Heart right ventricle (tissue), 16 donors: ENCODE measurements around the gene TMEM107. TPM values are rescaled to one million over a fixed set of nuclear protein-coding genes. Genes with fewer than 3 reads are reported as not detected.
A peak's percentile ranks its signal among the peaks of the same experiment; 100 is the strongest.

Source experiments
- ATAC-seq, 8 donors: fragments of 200-7000 bp; cut with Tn5 transposase; one replicate each; pipeline ENCODE4 v1.9.1; 2020; ENCODE audit warnings: mild to moderate bottlenecking in 8 of 8, moderate library complexity in 8 of 8, moderate number of reproducible peaks in 1 of 8
- DNase-seq, 2 donors: peaks; one replicate each; pipeline ENCODE4 v3.0.0-alpha.2; 2020
- H3K27ac ChIP-seq, 10 donors: fragments of 200-600 bp; sonication (generic) in 2 of 10; one replicate each; pipeline versions ENCODE4 v1.5.0 to v1.8.0; 2020 to 2022; ENCODE audit warnings: mild to moderate bottlenecking in 3 of 10
- H3K27me3 ChIP-seq, 7 donors: fragments of 200-600 bp; one replicate each; pipeline ENCODE4 v1.8.0; 2021 to 2022; ENCODE audit warnings: mild to moderate bottlenecking in 2 of 7
- H3K36me3 ChIP-seq, 9 donors: fragments of 200-600 bp; sonication (generic) in 1 of 9; one replicate each; pipeline versions ENCODE4 v1.5.0 to v1.8.0; 2020 to 2022; ENCODE audit warnings: mild to moderate bottlenecking in 2 of 9
- H3K4me1 ChIP-seq, 9 donors: fragments of 200-600 bp; sonication (generic) in 1 of 9; one replicate each; pipeline versions ENCODE4 v1.5.0 to v1.8.0; 2020 to 2022; ENCODE audit warnings: mild to moderate bottlenecking in 4 of 9
- H3K4me3 ChIP-seq, 10 donors: fragments of 200-600 bp; sonication (generic) in 2 of 10; one replicate each; pipeline versions ENCODE4 v1.5.0 to v1.8.0; 2020 to 2022; ENCODE audit warnings: mild to moderate bottlenecking in 7 of 10, moderate library complexity in 2 of 10
- H3K9me3 ChIP-seq, 11 donors: fragments of 200-600 bp in 10 of 11; sonication (generic) in 2 of 11; one replicate each; pipeline versions ENCODE4 v1.5.0 to v1.8.0; 2013 to 2022; ENCODE audit warnings: mild to moderate bottlenecking in 2 of 11, control low read depth in 1 of 11, moderate library complexity in 1 of 11
- WGBS, 2 donors: extraction: QIAGEN DNeasy Blood & Tissue Kit; methylation state at CpG; one replicate each; pipeline ENCODE4 v1.1.7; 2013; ENCODE audit warnings: inconsistent platforms in 1 of 2; 5-methylcytosine and 5-hydroxymethylcytosine counted together
- intact Hi-C, 10 donors: fragments of 100-400 bp; cut with DNase I; formaldehyde crosslinking; loops; one replicate each; pipeline versions ENCODE4 v1.11.1 to v1.14.2; 2022
- long read RNA-seq, 3 donors: library from polyadenylated mRNA; unstranded; transcript quantifications; one replicate each; pipeline ENCODE4 v2.0.0, GENCODE V29; 2020 to 2021
- polyA plus RNA-seq, 2 donors: library from polyadenylated mRNA; stranded (reverse); fragments of 200-250 nt; gene quantifications; one replicate each; pipeline ENCODE4 v1.2.3, GENCODE V29; 2013
- total RNA-seq, 10 donors: library from RNA; stranded (reverse); fragmentation: NEBNext Ultra II Directional in 3 of 10; extraction: Animal tissue kit (Norgen Biotek cat#: 25700) in 3 of 10; gene quantifications; one replicate each; pipeline versions ENCODE4 v1.2.1 to v1.2.4, GENCODE V29; 2021 to 2023
- TF ChIP-seq, protein P1 (sequence below), 9 donors: fragments of 200-600 bp; sonication (generic) in 2 of 9; IDR thresholded peaks; one replicate each; pipeline versions ENCODE4 v1.5.0 to v1.8.0; 2021 to 2022; ENCODE audit warnings: antibody characterized with exemption in 9 of 9, mild to moderate bottlenecking in 5 of 9, moderate library complexity in 1 of 9
- donor health status: Arrhythmogenic right ventricular cardiomyopathy.
- donor health status: ischemic (EF 13 %, LVEDD 7.1; RV severe dilation, severe dysfunction).
- donor health status: healthy with polysubstance abuse.
- donor health status: DM: no; HTN: yes; CAD: no.
- donor health status: DM: no; HTN: no; CAD: no.
- donor health status: ischemic (EF 25% LVEDD 6.9; RV normal size, moderate dysfunction).
- donor health status: ischemic (EF 25% LVEDD 5.7; RV mildly dilated, moderate dysfunction).
- donor health status: healthy.
- donor health status: DM: yes; HTN: yes; CAD: no.
- donor health status: Ischemic cardiomyopathy.
- donor health status: ischemic (EF 35%, LVEDD 5.7; RV mildly dilated, moderate dysfunction).
- donor health status: nonischemic (EF 11% LVEDD 7.7; RV severe dilation, severe dysfunction).
- donor health status: DM: yes; HTN: yes; CAD: no.
- donor health status: PGD.
- donor health status: ischemic (EF 29% LVEDD 5.4; RV normal size, mild dysfunction).
- donor health status: nonischemic (EF 23%, LVEDD 6.1; RV moderate dilation, normal function).

The TMEM107 gene
- total RNA-seq (10 to 100 TPM in 1 of 10 donors, 1 to 10 TPM in 9; 5.2 to 15.2 (median 7.3) TPM), polyA plus RNA-seq (1 to 10 TPM; 4.5 to 7.8 TPM)
- long read RNA-seq, donor 1, transcript TMEM107-204 (5 exons, 747 nt) = major isoform, 6 of 8 reads
- long read RNA-seq, donor 1, partial matches to known transcripts = 0 of 8 reads
- long read RNA-seq, donor 1, other reads (novel, unspliced or antisense) = 1 of 8 reads
- long read RNA-seq, donor 2, partial matches to known transcripts = 0 of 8 reads
- long read RNA-seq, donor 2, other reads (novel, unspliced or antisense) = 3 of 8 reads
- long read RNA-seq, donor 3, partial matches to known transcripts = 0 of 1 reads
- long read RNA-seq, donor 3, other reads (novel, unspliced or antisense) = 0 of 1 reads

DNA sequence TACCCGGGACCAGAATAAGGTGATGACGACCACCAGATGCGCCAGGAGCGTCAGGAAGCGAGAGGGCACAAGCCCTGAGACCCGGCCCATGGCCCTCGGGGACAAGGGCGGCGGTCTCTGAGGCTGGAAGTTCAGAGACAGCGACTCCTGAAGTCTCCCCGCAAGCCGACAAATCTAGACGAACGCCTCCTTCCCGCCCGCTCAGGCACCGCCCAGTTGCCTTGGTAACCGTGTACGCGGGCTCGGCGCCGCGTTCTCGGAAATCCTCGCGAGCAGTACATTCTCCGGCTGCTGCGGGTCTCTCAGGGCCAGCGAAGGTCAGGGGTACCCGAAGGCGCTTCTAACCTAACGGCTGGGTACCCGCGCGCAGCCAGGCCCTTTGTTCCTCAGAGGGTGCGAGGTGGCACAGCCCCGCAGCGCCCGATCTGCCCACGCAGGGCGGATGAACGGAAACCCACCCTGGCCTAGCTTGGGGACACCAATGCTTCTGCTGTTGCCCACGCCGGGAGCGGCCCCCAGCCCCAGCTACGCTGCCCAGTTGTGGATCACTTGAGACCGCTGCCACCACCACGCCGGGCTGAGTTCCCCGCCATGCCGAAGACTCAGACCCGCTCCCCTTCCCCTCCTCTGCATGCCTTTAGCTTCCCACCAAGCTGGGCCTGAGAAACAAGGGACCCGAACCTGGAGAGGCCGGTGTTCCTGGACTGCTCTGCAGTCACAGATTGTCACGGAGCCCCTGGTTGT lies at the start of gene TMEM107:
TSS of gene TMEM107 (minus strand) at position 184 of the 744 bp plus-strand sequence. CDS start at position 90, 94 bp downstream.
- intact Hi-C loops = no loop called here
- WGBS, 2 donors = 1% methylated on average over 56 of the region's 56 CpGs
- peaks cover 11 to 43% (median 27%) of the 10 kb centered on the region in 9 donors for H3K4me1 ChIP-seq

DNA sequence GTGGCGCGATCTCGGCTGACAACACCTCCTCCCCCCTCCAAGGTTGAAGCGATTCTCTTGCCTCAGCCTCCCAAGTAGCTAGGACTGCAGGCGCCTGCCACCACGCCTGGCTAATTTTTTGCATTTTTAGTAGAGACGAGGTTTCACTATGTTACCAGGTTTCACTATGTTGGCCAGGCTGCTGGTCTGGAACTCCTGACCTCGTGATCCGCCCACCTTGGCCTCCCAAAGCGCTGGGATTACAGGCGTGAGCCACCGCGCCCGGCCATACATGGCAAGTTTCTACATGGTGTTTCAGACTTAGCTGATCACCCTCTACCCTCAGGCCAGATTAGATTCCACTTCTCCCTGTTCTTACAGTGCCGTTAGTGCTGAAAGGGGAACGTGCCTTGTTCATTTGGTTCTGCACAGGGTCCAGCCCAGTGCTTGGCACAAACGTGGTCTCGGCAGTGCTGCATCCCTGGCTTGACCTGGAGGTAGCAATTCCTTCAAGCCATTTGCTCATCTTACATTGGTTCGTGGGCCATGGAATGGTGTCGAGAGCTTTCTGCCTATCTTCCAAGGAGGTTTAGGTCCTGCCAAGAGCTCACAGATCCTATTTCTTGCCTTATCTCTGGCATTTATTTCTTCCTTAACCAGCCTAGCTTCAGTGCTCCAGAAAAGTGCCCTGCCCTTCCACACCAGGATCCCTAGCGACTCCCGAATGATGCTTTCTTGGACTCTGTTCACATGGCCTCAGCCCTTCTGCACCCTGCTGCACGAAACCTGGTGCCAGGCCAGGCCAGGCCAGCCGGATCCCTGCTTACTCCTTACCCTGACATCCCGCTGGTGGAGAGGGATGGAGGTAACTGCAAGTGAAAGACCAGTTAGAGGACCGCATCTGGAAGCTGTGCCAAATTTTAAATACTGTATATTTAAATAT lies 49.0 kb upstream of the TMEM107 start:
- H3K4me1 ChIP-seq = peaks cover 7 to 65% (median 18%) of the 10 kb centered on the region in 9 donors
- DNase-seq = no peak
- WGBS, 2 donors = 93% methylated on average over 26 of the region's 26 CpGs
- peak overlapping the region in 1 of 10 donors; percentile 73 for H3K27ac ChIP-seq
- intact Hi-C loops = loop anchor here in 5 of 10 donors (5.0 to 10.0 kb wide), 6 partner anchors 38 to 150 kb away; partner anchors contain the start of genes HES7 (in 1 of the 5), KRABD2 (in 1 of the 5) and SLC25A35 (in 1 of the 5)
- no peak for ATAC-seq
- peaks cover 0 to 31% (median 25%) of the 10 kb centered on the region in 9 donors for H3K36me3 ChIP-seq
- H3K4me3 ChIP-seq = no peak overlapping the region
- no peaks in the 10 kb centered on the region for H3K27me3 ChIP-seq
- TF ChIP-seq, protein P1, sequence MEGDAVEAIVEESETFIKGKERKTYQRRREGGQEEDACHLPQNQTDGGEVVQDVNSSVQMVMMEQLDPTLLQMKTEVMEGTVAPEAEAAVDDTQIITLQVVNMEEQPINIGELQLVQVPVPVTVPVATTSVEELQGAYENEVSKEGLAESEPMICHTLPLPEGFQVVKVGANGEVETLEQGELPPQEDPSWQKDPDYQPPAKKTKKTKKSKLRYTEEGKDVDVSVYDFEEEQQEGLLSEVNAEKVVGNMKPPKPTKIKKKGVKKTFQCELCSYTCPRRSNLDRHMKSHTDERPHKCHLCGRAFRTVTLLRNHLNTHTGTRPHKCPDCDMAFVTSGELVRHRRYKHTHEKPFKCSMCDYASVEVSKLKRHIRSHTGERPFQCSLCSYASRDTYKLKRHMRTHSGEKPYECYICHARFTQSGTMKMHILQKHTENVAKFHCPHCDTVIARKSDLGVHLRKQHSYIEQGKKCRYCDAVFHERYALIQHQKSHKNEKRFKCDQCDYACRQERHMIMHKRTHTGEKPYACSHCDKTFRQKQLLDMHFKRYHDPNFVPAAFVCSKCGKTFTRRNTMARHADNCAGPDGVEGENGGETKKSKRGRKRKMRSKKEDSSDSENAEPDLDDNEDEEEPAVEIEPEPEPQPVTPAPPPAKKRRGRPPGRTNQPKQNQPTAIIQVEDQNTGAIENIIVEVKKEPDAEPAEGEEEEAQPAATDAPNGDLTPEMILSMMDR (IDR thresholded peaks at IDR 0.05) = no peak
- no peaks in the 10 kb centered on the region for H3K9me3 ChIP-seq

More for the DNA sequence above, at the start of gene TMEM107:
- peak within 1 kb of the TSS; percentile 29 to 87 (median 71) for H3K4me3 ChIP-seq
- H3K9me3 ChIP-seq = no peaks in the 10 kb centered on the region
- H3K27me3 ChIP-seq = no peaks in the 10 kb centered on the region
- peak within 1 kb of the TSS; percentile 62 to 93 (median 82) for H3K27ac ChIP-seq
- TF ChIP-seq, protein P1 (IDR thresholded peaks at IDR 0.05) = peak in 4 of 9 donors; percentile 17 to 45 (median 32)
- DNase-seq (peak; percentile 89 to 90), ATAC-seq (peak; percentile 74 to 87 (median 83))
- no peaks in the 10 kb centered on the region for H3K36me3 ChIP-seq

DNA sequence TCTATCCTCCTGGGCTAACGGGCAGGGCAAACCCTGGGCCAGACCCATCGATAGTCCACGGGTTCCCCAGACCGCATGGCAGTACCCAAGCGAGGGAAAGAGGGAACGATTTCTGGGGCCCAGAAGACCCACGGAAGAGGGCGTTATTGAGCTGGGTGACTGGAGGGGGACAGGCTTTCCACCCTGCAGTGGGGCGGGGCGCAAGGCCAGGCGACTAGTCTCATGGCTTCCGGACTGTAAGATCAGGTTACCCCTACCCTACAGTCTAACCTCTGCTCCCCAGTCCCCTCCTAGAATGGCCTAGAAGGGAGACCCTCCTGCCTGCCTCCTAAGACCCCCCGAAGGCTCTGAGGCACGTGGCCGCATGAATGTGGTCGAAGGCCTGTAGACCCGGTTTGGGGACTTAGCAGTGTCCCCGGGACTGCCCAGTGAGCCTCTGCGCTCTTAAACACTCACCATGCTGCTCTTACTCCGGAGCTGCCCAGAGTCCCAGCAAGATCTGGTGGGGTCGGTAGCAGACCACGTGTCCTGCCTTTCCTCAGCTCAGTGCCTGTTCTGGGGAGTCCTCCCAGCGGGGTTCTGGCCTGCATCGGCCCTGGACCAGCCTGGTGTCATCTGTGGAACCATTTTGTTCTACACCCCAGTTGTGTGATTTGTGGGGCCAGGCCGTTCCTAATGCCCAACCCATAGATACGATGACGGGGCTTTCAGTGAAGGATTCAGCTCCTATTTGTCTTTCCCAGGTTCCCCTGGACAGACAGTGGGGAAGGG lies 47.4 kb upstream of the TMEM107 start:
- Histone ChIP-seq H3K27me3 (no peaks in the 10 kb centered on the region), H3K36me3 (peaks cover 0 to 15% (median 10%) of the 10 kb centered on the region in 9 donors), H3K9me3 (no peaks in the 10 kb centered on the region), H3K27ac (peak overlapping the region; percentile 94 to 99 (median 97)), H3K4me3 (peak overlapping the region; percentile 45 to 92 (median 66)), H3K4me1 (peaks cover 7 to 68% (median 18%) of the 10 kb centered on the region in 9 donors)
- TF ChIP-seq, protein P1 (IDR thresholded peaks at IDR 0.05) = peak in 5 of 9 donors; percentile 15 to 50 (median 42)
- intact Hi-C loops = loop anchor here in 8 of 10 donors (1.0 to 10.0 kb wide), 12 partner anchors 23 to 151 kb away; partner anchors contain the start of genes PFAS (in 3 of the 8), CTC1 (in 2 of the 8), SLC25A35 (in 2 of the 8) and ALOXE3 (in 1 of the 8)
- ATAC-seq (peak in 7 of 8 donors; percentile 4 to 25 (median 13)), DNase-seq (peak; percentile 64 to 75)
- WGBS, 2 donors = 6 to 12% methylated on average over 27 of the region's 27 CpGs
